GM12892 (cell line): Measurements from ENCODE around the gene PRDX1.

ENCODE experiments used
- POLR2A ChIP-seq: IDR thresholded peaks from 2 replicates; pipeline ENCODE4 v1.6.1; 2011; ENCODE audit warnings: low read depth, low read length, control low read depth
- POLR2AphosphoS5 ChIP-seq: IDR thresholded peaks from 2 replicates; pipeline ENCODE4 v1.6.1; 2011; ENCODE audit warnings: low read depth, low read length, control low read depth
- TAF1 ChIP-seq: IDR thresholded peaks from 2 replicates; pipeline ENCODE4 v1.6.1; 2011; ENCODE audit warnings: low read depth, mild to moderate bottlenecking, control low read depth, low read length, borderline replicate concordance

GRCh38 chr1:45492691-45493090, 29.0 kb downstream of the PRDX1 start:
- no peak for TF ChIP-seq POLR2AphosphoS5
- TF ChIP-seq POLR2A, result no peak
- TF ChIP-seq TAF1, result no peak
